OCI-LY1 (cell line): ENCODE results near the gene PLVAP.

Source experiments
- EZH2 ChIP-seq: fragments of 200-600 bp; sonication (generic), shearing (Covaris generic); IDR thresholded peaks from 2 replicates; pipeline ENCODE4 v1.8.0; 2017; ENCODE audit warnings: borderline replicate concordance, mixed run types, mild to moderate bottlenecking, antibody characterized with exemption, low read length, moderate library complexity, mixed read lengths
- TF ChIP-seq, protein P1 (sequence below): fragments of 200-600 bp; sonication (generic), shearing (Covaris generic); IDR thresholded peaks from 2 replicates; pipeline ENCODE4 v1.5.1; 2017; ENCODE audit warnings: mild to moderate bottlenecking, antibody characterized with exemption, low read length, moderate library complexity, mixed read lengths

- TF ChIP-seq, protein P1, sequence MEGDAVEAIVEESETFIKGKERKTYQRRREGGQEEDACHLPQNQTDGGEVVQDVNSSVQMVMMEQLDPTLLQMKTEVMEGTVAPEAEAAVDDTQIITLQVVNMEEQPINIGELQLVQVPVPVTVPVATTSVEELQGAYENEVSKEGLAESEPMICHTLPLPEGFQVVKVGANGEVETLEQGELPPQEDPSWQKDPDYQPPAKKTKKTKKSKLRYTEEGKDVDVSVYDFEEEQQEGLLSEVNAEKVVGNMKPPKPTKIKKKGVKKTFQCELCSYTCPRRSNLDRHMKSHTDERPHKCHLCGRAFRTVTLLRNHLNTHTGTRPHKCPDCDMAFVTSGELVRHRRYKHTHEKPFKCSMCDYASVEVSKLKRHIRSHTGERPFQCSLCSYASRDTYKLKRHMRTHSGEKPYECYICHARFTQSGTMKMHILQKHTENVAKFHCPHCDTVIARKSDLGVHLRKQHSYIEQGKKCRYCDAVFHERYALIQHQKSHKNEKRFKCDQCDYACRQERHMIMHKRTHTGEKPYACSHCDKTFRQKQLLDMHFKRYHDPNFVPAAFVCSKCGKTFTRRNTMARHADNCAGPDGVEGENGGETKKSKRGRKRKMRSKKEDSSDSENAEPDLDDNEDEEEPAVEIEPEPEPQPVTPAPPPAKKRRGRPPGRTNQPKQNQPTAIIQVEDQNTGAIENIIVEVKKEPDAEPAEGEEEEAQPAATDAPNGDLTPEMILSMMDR: no peak
- no peak for TF ChIP-seq EZH2
Observed at GRCh38 chr19:17341386-17341785, 35.8 kb downstream of the PLVAP start.
